ENCODE results near the gene NKAIN2.
"Not testable (repeated sequence)": the region's sequence is repeated elsewhere in the genome, so short reads cannot be mapped to it uniquely, and the experiment has no call there.

Gene NKAIN2

GRCh38 chr6:124443541-124443940 lies 639.9 kb downstream of the NKAIN2 start:
- H3K4me3 ChIP-seq (ENCODE audit: low read depth, low read length) = no peak overlapping the region
- H3K27me3 ChIP-seq (ENCODE audit: insufficient read depth, low read length) = no peaks in the 10 kb centered on the region
- no peak overlapping the region for H2AFZ ChIP-seq (ENCODE audit: low read length, unreplicated experiment)
- H3K36me3 ChIP-seq (ENCODE audit: insufficient read depth, low read length) = no peaks in the 10 kb centered on the region
- no peaks in the 10 kb centered on the region for H3K4me1 ChIP-seq (ENCODE audit: control insufficient read depth, insufficient read depth, low read length, unreplicated experiment)
- H3K79me2 ChIP-seq (ENCODE audit: control insufficient read depth, insufficient read depth, low read length, unreplicated experiment) = no peaks in the 10 kb centered on the region
- H3K27ac ChIP-seq (ENCODE audit: low read depth, low read length) = no peak overlapping the region

- no peak overlapping the region for H2AFZ ChIP-seq (ENCODE audit: low read length, unreplicated experiment)
- H3K36me3 ChIP-seq (ENCODE audit: insufficient read depth, low read length) = no peaks in the 10 kb centered on the region
- H3K27ac ChIP-seq (ENCODE audit: low read depth, low read length) = no peak overlapping the region
- no peaks in the 10 kb centered on the region for H3K79me2 ChIP-seq (ENCODE audit: control insufficient read depth, insufficient read depth, low read length, unreplicated experiment)
- no peak overlapping the region for H3K4me3 ChIP-seq (ENCODE audit: low read depth, low read length)
- H3K4me1 ChIP-seq (ENCODE audit: control insufficient read depth, insufficient read depth, low read length, unreplicated experiment) = no peaks in the 10 kb centered on the region
- no peaks in the 10 kb centered on the region for H3K27me3 ChIP-seq (ENCODE audit: insufficient read depth, low read length)
These were observed 641.9 kb downstream of the NKAIN2 start for GRCh38 chr6:124445581-124445980.

GRCh38 chr6:124446961-124447360 lies 643.3 kb downstream of the NKAIN2 start:
- H3K79me2 ChIP-seq (ENCODE audit: control insufficient read depth, insufficient read depth, low read length, unreplicated experiment) = no peaks in the 10 kb centered on the region
- no peaks in the 10 kb centered on the region for H3K4me1 ChIP-seq (ENCODE audit: control insufficient read depth, insufficient read depth, low read length, unreplicated experiment)
- no peak overlapping the region for H3K27ac ChIP-seq (ENCODE audit: low read depth, low read length)
- H3K27me3 ChIP-seq (ENCODE audit: insufficient read depth, low read length) = no peaks in the 10 kb centered on the region
- H3K36me3 ChIP-seq (ENCODE audit: insufficient read depth, low read length) = no peaks in the 10 kb centered on the region
- H3K4me3 ChIP-seq (ENCODE audit: low read depth, low read length) = no peak overlapping the region
- H2AFZ ChIP-seq (ENCODE audit: low read length, unreplicated experiment) = no peak overlapping the region

GRCh38 chr6:124459268-124459667 lies 655.6 kb downstream of the NKAIN2 start:
- Histone ChIP-seq H2AFZ (ENCODE audit: low read length, unreplicated experiment) (no peak overlapping the region), H3K27me3 (ENCODE audit: insufficient read depth, low read length) (no peaks in the 10 kb centered on the region), H3K27ac (ENCODE audit: low read depth, low read length) (no peak overlapping the region), H3K79me2 (ENCODE audit: control insufficient read depth, insufficient read depth, low read length, unreplicated experiment) (no peaks in the 10 kb centered on the region), H3K36me3 (ENCODE audit: insufficient read depth, low read length) (no peaks in the 10 kb centered on the region), H3K4me1 (ENCODE audit: control insufficient read depth, insufficient read depth, low read length, unreplicated experiment) (no peaks in the 10 kb centered on the region), H3K4me3 (ENCODE audit: low read depth, low read length) (no peak overlapping the region)

GRCh38 chr6:124462750-124463149 lies 659.1 kb downstream of the NKAIN2 start:
- no peak overlapping the region for H2AFZ ChIP-seq (ENCODE audit: low read length, unreplicated experiment)
- H3K36me3 ChIP-seq (ENCODE audit: insufficient read depth, low read length) = no peaks in the 10 kb centered on the region
- H3K4me3 ChIP-seq (ENCODE audit: low read depth, low read length) = no peak overlapping the region
- H3K27ac ChIP-seq (ENCODE audit: low read depth, low read length) = no peak overlapping the region
- no peaks in the 10 kb centered on the region for H3K27me3 ChIP-seq (ENCODE audit: insufficient read depth, low read length)
- peaks cover 4% of the 10 kb centered on the region for H3K4me1 ChIP-seq (ENCODE audit: control insufficient read depth, insufficient read depth, low read length, unreplicated experiment)
- H3K79me2 ChIP-seq (ENCODE audit: control insufficient read depth, insufficient read depth, low read length, unreplicated experiment) = no peaks in the 10 kb centered on the region

GRCh38 chr6:124463271-124463670 lies 659.6 kb downstream of the NKAIN2 start:
- no peaks in the 10 kb centered on the region for H3K36me3 ChIP-seq (ENCODE audit: insufficient read depth, low read length)

GRCh38 chr6:124464600-124464999 lies 660.9 kb downstream of the NKAIN2 start:
- H2AFZ ChIP-seq (ENCODE audit: low read length, unreplicated experiment); H3K27me3 ChIP-seq (ENCODE audit: insufficient read depth, low read length); H3K79me2 ChIP-seq (ENCODE audit: control insufficient read depth, insufficient read depth, low read length, unreplicated experiment); H3K27ac ChIP-seq (ENCODE audit: low read depth, low read length); H3K4me1 ChIP-seq (ENCODE audit: control insufficient read depth, insufficient read depth, low read length, unreplicated experiment); H3K4me3 ChIP-seq (ENCODE audit: low read depth, low read length); H3K36me3 ChIP-seq (ENCODE audit: insufficient read depth, low read length): not testable (repeated sequence)

More at GRCh38 chr6:124463271-124463670, 659.6 kb downstream of the NKAIN2 start:
- no peak overlapping the region for H3K4me3 ChIP-seq (ENCODE audit: low read depth, low read length)
- no peaks in the 10 kb centered on the region for H3K27me3 ChIP-seq (ENCODE audit: insufficient read depth, low read length)
- peaks cover 4% of the 10 kb centered on the region for H3K4me1 ChIP-seq (ENCODE audit: control insufficient read depth, insufficient read depth, low read length, unreplicated experiment)
- H3K79me2 ChIP-seq (ENCODE audit: control insufficient read depth, insufficient read depth, low read length, unreplicated experiment) = no peaks in the 10 kb centered on the region
- no peak overlapping the region for H3K27ac ChIP-seq (ENCODE audit: low read depth, low read length)
- no peak overlapping the region for H2AFZ ChIP-seq (ENCODE audit: low read length, unreplicated experiment)

- H3K4me1 ChIP-seq (ENCODE audit: control insufficient read depth, insufficient read depth, low read length, unreplicated experiment) = peaks cover 4% of the 10 kb centered on the region
- H3K27me3 ChIP-seq (ENCODE audit: insufficient read depth, low read length) = no peaks in the 10 kb centered on the region
- H3K27ac ChIP-seq (ENCODE audit: low read depth, low read length) = no peak overlapping the region
- H3K4me3 ChIP-seq (ENCODE audit: low read depth, low read length) = no peak overlapping the region
- no peaks in the 10 kb centered on the region for H3K36me3 ChIP-seq (ENCODE audit: insufficient read depth, low read length)
- no peaks in the 10 kb centered on the region for H3K79me2 ChIP-seq (ENCODE audit: control insufficient read depth, insufficient read depth, low read length, unreplicated experiment)
- H2AFZ ChIP-seq (ENCODE audit: low read length, unreplicated experiment) = no peak overlapping the region
These were observed 663.3 kb downstream of the NKAIN2 start for GRCh38 chr6:124466949-124467348.

GRCh38 chr6:124467366-124467765 lies 663.7 kb downstream of the NKAIN2 start:
- no peak overlapping the region for H2AFZ ChIP-seq (ENCODE audit: low read length, unreplicated experiment)
- H3K36me3 ChIP-seq (ENCODE audit: insufficient read depth, low read length) = no peaks in the 10 kb centered on the region
- H3K27ac ChIP-seq (ENCODE audit: low read depth, low read length) = no peak overlapping the region
- H3K79me2 ChIP-seq (ENCODE audit: control insufficient read depth, insufficient read depth, low read length, unreplicated experiment) = no peaks in the 10 kb centered on the region
- H3K4me1 ChIP-seq (ENCODE audit: control insufficient read depth, insufficient read depth, low read length, unreplicated experiment) = peaks cover 4% of the 10 kb centered on the region
- no peaks in the 10 kb centered on the region for H3K27me3 ChIP-seq (ENCODE audit: insufficient read depth, low read length)
- no peak overlapping the region for H3K4me3 ChIP-seq (ENCODE audit: low read depth, low read length)

GRCh38 chr6:124470803-124471202 lies 667.1 kb downstream of the NKAIN2 start:
- Histone ChIP-seq H3K36me3 (ENCODE audit: insufficient read depth, low read length) (no peaks in the 10 kb centered on the region), H3K4me3 (ENCODE audit: low read depth, low read length) (no peak overlapping the region), H3K27ac (ENCODE audit: low read depth, low read length) (no peak overlapping the region), H3K4me1 (ENCODE audit: control insufficient read depth, insufficient read depth, low read length, unreplicated experiment) (peaks cover 4% of the 10 kb centered on the region), H3K79me2 (ENCODE audit: control insufficient read depth, insufficient read depth, low read length, unreplicated experiment) (no peaks in the 10 kb centered on the region), H3K27me3 (ENCODE audit: insufficient read depth, low read length) (no peaks in the 10 kb centered on the region), H2AFZ (ENCODE audit: low read length, unreplicated experiment) (no peak overlapping the region)

- no peak overlapping the region for H2AFZ ChIP-seq (ENCODE audit: low read length, unreplicated experiment)
These were observed 671.5 kb downstream of the NKAIN2 start for GRCh38 chr6:124475176-124475575.

More at GRCh38 chr6:124475176-124475575, 671.5 kb downstream of the NKAIN2 start:
- Histone ChIP-seq H3K27ac (ENCODE audit: low read depth, low read length) (no peak overlapping the region), H3K4me3 (ENCODE audit: low read depth, low read length) (no peak overlapping the region), H3K36me3 (ENCODE audit: insufficient read depth, low read length) (no peaks in the 10 kb centered on the region), H3K79me2 (ENCODE audit: control insufficient read depth, insufficient read depth, low read length, unreplicated experiment) (no peaks in the 10 kb centered on the region), H3K27me3 (ENCODE audit: insufficient read depth, low read length) (0 out of 2 replicates have a peak, but pooled peaks cover 3% of the 10 kb centered on the region), H3K4me1 (ENCODE audit: control insufficient read depth, insufficient read depth, low read length, unreplicated experiment) (no peaks in the 10 kb centered on the region)

All from ACC112 (cell line).